HG03565 (cell line): ENCODE results near the gene MVD.

ENCODE experiments used
- ATAC-seq: cut with Tn5 transposase; IDR thresholded peaks from one replicate; pipeline ENCODE4 v1.9.1; 2021; ENCODE audit warnings: mild to moderate bottlenecking, moderate library complexity; ENCODE audit not compliant: unreplicated experiment

Gene MVD

DNA sequence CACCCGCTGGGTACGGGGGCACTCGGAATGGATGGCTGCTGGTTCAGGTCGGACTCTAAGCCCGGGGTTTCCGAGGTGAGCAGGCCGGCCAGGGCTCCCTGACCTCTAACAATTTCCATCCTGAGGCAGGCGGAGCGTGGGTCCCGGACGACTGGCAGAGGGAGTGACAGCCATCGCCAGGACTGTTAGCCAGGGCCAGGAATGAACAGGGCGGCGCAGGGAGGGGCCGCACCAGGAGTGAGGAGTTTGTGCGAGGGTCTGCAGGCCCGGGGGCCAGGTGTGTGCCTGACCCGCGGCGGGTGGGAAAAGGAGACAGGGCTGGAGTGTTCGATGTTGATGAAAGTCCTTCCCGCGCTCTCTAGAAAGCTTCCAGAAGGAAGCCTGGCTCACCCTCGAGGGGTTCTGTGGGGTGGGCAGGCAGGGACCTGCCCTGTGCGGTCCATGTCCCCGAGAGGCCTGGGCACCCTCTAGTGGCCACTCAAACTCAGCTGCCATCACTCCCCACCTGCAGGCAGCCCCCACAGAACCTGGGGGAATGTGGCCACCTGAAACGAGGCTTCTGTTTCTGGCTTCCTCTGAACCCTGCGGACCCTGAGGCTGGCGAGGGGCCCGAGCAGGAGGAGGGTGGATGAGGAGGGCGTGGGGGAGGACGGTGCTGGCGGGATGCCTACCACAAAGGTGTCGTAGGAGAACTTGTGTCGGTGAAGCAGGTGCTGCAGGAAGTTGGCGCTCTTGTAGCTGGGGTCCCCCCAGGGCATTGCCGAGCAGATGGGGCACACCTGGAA, 35.1 kb upstream of the MVD start:
- ATAC-seq: no peak

GRCh38 chr16:88697116-88697830, 34.4 kb upstream of the MVD start:
- no peak for ATAC-seq

GRCh38 chr16:88696441-88696840, 33.5 kb upstream of the MVD start:
- no peak for ATAC-seq

DNA sequence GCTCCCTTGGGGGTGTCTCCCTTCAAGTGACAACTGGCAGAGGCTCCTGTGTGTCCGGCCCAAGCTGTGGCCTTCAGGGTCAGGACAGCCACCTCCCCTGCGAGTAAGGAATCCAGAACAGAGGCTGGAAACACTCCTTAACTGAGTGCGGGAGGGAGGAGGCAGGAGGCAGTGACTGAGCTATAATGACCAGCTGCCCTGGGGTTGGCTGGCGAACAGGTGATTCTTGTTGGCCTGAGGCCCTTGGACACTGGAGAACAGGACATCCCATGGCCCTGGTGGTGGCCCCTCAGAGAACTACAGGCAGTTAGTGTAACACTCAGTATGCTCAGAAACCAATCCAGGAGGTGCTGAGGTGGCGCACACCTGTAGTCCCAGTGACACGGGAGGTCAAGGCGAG, 32.9 kb upstream of the MVD start:
- no peak for ATAC-seq

DNA sequence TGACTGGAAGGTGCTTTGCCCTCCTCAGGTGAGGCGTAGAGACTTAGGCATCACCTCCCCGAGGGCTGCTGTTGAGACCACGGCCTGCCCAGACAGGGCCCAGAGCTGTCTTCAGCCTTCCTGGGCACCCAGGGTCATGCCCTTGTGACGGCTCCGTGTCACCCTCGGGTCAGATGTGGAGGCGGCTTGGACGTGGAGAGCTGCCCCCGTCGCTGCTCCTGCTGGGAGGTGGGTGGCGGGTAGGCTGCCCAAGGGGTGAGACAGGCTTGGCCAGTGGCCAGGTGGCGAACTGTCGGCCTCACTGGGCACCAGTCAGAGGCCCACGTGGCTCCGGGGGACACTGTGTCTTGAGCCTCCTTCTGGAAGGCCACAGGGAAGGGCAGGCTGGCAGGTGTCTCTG, 32.3 kb upstream of the MVD start:
- ATAC-seq: no peak

GRCh38 chr16:88694221-88695087, 31.6 kb upstream of the MVD start:
- no peak for ATAC-seq

- ATAC-seq: no peak
Measured at GRCh38 chr16:88693420-88694177, 30.7 kb upstream of the MVD start.

DNA sequence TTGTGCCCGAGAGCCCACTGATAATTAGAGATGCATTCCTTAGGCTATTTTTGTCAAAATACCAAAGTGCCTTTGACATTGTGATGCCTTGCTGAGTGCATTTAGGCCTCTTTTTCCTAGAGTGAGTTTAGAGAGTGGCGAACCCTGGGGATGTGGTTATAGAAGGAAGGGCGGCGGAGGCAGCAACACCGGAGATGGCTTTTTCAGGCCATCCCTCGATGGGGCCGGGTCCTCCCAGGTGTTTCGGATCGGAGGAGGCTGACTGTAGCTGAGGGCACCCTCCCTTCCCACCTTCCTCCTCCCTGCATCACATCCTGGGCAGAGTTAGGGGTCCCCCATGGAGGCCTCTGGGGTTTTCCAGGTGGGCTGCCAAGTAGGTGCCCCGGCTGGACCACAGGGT, 30.0 kb upstream of the MVD start:
- no peak for ATAC-seq

DNA sequence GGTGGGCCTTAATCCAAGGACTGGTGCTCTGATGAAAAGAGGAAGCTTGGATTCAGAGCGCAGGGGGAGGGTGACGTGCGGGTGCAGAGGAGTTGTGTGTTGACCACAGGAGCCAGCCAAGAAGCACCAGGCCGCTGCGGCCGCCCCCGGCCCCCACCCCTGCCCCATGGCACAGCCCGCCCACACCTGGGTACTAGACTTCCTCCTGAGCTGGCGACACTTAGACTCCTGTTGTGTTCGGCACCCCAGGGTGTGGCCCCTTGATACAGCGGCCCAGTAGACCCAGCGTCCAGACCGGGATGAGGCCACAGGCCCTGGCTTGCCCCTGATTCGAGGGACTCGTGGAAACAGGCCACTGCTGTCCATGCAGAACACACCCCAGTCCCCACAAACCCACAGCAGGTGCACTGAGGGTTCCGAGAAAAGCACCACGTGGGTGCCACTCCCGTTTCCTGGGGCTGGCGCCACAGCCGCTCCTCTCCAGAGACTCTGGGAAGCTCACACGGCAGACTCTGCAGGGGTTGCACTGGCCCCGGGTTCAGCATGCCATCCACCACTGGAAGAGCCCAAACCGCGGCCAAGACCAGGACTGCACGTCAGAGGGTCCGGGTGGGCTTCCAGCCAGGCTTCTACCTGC, 29.2 kb upstream of the MVD start:
- no peak for ATAC-seq

DNA sequence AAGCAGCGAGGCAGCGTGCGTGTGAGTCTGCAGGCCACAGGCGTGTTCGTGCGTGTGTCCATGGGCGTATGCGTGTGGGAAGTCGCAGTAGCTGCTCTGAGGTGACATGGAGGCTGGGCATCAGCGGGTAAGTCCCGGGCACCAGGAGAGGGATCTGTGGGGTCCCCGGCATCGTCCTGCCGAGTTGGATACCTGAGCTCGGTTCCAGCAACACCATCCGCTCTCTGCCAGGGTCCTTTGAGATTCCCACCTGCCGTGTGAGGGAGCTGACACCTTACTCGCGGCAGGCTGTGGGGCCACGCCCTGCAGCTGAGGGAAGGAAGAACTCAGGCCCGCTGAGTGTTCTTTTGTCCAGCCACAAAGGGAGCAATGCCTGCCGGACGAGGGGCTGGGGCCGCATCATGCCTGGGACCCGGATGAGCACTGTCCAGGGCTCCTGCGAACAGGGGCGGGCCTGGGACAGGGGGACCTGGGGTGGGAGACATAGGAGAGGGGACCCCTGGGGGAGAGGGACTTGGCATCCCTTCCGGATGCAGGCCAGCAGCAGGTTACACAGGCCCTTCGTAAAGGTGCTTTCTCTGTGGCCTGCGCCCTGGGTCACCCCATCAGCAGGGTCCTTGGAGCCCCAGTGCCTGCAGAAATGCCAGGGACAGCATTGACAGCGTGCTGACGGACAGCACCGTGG, 28.4 kb upstream of the MVD start:
- no peak for ATAC-seq

DNA sequence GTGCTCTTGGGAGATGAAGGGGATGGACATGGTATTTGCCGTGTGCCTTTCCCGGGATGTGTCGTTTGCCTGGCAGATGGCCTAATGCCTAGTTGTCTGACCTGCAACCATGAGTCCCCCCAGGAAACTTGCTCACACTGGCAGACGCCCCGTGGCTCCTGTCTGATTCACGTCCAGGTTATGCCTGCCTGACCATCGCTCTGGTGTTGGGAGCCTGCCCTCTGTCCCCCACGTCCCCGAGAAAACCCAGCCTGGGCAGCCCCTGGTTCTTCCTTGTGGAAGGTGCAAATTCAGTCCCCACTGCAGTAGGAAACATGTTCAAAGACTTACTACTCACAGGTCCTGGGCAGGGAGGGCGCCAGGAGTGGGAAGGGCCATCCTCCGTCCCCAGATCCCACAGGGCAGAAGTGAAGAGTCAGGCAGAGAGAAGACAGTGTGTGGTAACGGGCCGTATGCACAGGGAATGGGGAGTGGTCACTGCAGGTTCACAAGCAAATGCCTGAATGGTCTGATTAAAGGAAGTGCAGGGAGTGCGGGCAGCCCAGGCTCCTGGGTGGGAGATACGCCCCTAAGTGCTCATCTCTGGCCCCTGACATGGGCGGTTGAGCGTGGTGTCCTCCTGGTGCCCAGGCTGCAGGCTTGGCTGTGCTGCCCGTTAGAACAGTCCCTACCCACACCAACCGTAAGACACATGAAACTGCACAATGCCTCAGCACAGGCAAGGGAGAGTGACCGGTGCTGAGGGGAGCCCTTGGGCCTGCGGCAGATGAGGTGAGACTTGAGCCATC, 27.6 kb upstream of the MVD start:
- ATAC-seq: no peak

DNA sequence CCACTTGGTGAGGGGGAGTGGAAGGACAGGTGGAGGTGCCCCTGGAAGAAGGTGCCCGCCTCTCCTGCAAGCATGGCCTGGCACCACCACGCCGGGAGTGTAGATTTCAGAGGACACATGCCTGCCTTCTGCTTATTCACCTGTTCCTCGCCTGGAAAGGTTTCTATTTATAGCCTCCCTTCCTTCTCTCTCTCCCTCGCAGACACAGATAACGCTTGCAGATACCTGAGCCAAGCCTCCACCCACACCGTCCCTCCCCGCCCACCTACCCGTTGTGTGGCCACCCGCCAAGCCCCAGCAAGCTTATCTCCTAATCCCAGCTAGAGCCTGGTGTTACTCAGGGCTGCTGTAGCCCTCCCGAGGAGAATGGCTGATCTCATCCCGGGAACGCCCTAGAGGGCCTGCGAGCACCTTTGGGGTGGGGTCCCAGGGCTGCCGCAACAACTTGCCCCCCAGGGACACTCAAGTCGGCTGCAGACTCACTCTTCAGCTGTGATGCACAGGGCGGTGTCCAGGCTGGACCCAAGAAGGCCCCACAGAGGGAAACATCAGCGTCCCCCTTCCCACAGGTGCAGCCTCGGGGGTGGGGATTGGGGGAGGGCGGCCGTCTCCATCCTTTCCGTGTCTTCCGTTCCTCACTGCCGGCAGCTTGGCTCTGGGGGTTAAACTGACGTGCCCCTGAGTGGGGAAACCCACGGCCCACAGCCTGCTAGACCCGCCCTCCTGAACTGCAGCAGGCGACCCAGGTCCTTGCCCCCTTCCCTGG, 25.3 kb upstream of the MVD start:
- ATAC-seq: no peak

GRCh38 chr16:88687676-88688012, 24.8 kb upstream of the MVD start:
- no peak for ATAC-seq

GRCh38 chr16:88687254-88687576, 24.3 kb upstream of the MVD start:
- ATAC-seq: no peak

- ATAC-seq: peak; percentile 46
Measured at GRCh38 chr16:88686439-88687253, 23.8 kb upstream of the MVD start, which contains the start of gene SNAI3. Gene SNAI3 (minus strand): TSS chr16:88686507. CDS start chr16:88686406, 101 bp downstream.

- peak; percentile 13 for ATAC-seq
Measured at GRCh38 chr16:88686062-88686438, 23.2 kb upstream of the MVD start.
